Liver (tissue), 3 donors: ENCODE data around the gene AHCY.

Source experiments
- ATF3 ChIP-seq: IDR thresholded peaks from 2 replicates; pipeline ENCODE4 v1.6.1; 2016; ENCODE audit warnings: antibody characterized with exemption
- CTCF ChIP-seq: fragments of 150-350 bp; IDR thresholded peaks from 2 replicates; pipeline ENCODE4 v1.5.1; 2017; ENCODE audit warnings: improper control_type of control experiment, low read depth, low read length; ENCODE audit not compliant: missing input control
- FOXA1 ChIP-seq: IDR thresholded peaks from 2 replicates; pipeline ENCODE4 v1.6.1; 2016; ENCODE audit warnings: antibody characterized with exemption
- GABPA ChIP-seq, 2 donors: IDR thresholded peaks in 1 of 2; conservative IDR thresholded peaks in 1 of 2; 2 replicates each; pipeline ENCODE4 v1.6.1; 2016; ENCODE audit warnings: antibody characterized with exemption in 2 of 2, mild to moderate bottlenecking in 1 of 2, moderate library complexity in 1 of 2
- JUND ChIP-seq, 2 donors: IDR thresholded peaks; 2 replicates each; pipeline ENCODE4 v1.6.1; 2016; ENCODE audit warnings: antibody characterized with exemption in 2 of 2
- MAX ChIP-seq: IDR thresholded peaks from 2 replicates; pipeline ENCODE4 v1.6.1; 2016; ENCODE audit warnings: antibody characterized with exemption
- RAD21 ChIP-seq, 2 donors: IDR thresholded peaks; 2 replicates each; pipeline ENCODE4 v1.6.1; 2016; ENCODE audit warnings: antibody characterized with exemption in 2 of 2, mild to moderate bottlenecking in 2 of 2
- REST ChIP-seq: IDR thresholded peaks from 2 replicates; pipeline ENCODE4 v1.6.1; 2016; ENCODE audit warnings: antibody characterized with exemption, mild to moderate bottlenecking
- SP1 ChIP-seq: IDR thresholded peaks from 2 replicates; pipeline ENCODE4 v1.6.1; 2018; ENCODE audit warnings: antibody characterized with exemption, mild to moderate bottlenecking
- TAF1 ChIP-seq: conservative IDR thresholded peaks from 2 replicates; pipeline ENCODE4 v1.6.1; 2016; ENCODE audit warnings: antibody characterized with exemption, mild to moderate bottlenecking
- YY1 ChIP-seq: IDR thresholded peaks from 2 replicates; pipeline ENCODE4 v1.6.1; 2016; ENCODE audit warnings: antibody characterized with exemption, mild to moderate bottlenecking
- ZBTB33 ChIP-seq: IDR thresholded peaks from 2 replicates; pipeline ENCODE4 v1.6.1; 2016; ENCODE audit warnings: antibody characterized with exemption
- donor health status: healthy.
- donor health status: healthy.

GRCh38 chr20:34243377-34243776 lies 59.8 kb downstream of the AHCY start:
- no peak for TF ChIP-seq CTCF
- TF ChIP-seq MAX, result no peak
- TF ChIP-seq JUND (IDR thresholded peaks at IDR 0.05), result no peak
- TF ChIP-seq GABPA (IDR thresholded peaks at IDR 0.05 in 1 of 2, conservative IDR thresholded peaks at IDR 0.05 in 1 of 2), result no peak
- no peak for TF ChIP-seq REST
- no peak for TF ChIP-seq ATF3
- TF ChIP-seq TAF1, result no peak
- TF ChIP-seq YY1, result no peak
- no peak for TF ChIP-seq SP1
- TF ChIP-seq FOXA1, result no peak
- TF ChIP-seq RAD21 (IDR thresholded peaks at IDR 0.05), result no peak
- no peak for TF ChIP-seq ZBTB33
